ENCODE results near the gene UBE2L3. TPM values are rescaled to one million over a fixed set of nuclear protein-coding genes. Genes with fewer than 3 reads are reported as not detected.
A peak's percentile ranks its signal among the peaks of the same experiment; 100 is the strongest.

Gene UBE2L3
- total and polyA plus RNA-seq, 2 experiments from 2014 or later, result 86.3 to 136 TPM

DNA sequence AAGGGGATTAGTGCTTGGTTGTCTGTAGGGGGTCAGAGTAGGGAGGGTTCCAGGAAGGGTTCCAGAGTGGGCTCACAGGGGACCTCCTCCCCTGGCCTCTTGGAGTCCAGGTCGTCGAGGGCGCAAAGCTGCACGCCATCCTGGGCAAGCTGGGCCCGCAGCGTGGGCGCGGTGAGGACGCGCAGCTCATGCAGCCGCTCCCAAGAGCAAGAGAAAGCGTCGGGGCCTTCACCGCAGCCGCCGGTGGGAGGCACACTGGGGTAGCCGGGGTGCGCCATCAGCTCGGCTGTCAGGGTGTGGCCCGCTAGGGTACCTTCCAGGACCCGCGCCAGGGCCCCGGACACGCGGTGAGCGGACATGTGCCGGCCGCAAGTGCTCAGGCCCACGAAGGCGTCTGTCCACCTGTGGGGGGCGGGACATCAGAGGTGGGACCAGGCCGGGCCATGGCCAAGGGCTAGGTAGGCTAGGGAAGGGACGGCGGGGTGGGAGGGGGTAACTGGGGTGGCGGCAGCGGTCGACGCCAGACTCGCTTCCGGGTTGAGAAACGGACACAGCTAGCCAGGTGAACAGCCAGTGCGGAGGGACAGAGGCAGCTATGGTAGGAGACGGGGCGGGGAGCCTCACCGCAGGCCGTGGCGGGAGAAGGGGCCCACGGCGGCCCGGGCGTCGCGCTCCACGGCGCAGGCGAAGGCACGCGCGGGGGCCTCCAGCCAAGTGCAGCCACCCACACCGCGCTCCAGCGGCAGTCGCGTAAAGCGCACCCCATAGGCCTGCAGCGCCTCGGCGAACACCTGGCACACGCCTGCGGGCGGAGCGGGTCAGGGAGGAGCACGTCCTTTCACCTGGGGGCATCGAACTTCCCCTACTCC, 61.1 kb downstream of the UBE2L3 start:
- TF ChIP-seq ZNF114 (CRISPR knock-in tag; IDR thresholded peaks at IDR 0.05) (no peak), EZH2 (IDR thresholded peaks at IDR 0.05; ENCODE audit: low read depth, unreplicated experiment) (no peak)
- H3K4me3 ChIP-seq, result peak overlapping the region; percentile 98
- no peak overlapping the region for H3K27ac ChIP-seq (ENCODE audit: low read depth)
- peaks cover 8% of the 10 kb centered on the region for H3K36me3 ChIP-seq (ENCODE audit: insufficient read depth)
- H3K4me3 Mint-ChIP-seq, result peak overlapping the region; percentile 89
- ATAC-seq (peak; percentile 48), DNase-seq (ENCODE audit: low spot score) (peak; percentile 28)
- 0 out of 2 replicates have a peak overlapping the region, but pooled peaks have one; percentile 65 for H3K27ac Mint-ChIP-seq
- no peaks in the 10 kb centered on the region for H3K27me3 ChIP-seq (ENCODE audit: insufficient read depth)
- H2AFZ ChIP-seq, result no peak overlapping the region
- H3K36me3 Mint-ChIP-seq (ENCODE audit: low read depth), result peaks cover 19% of the 10 kb centered on the region
- peaks cover 11% of the 10 kb centered on the region for H3K79me2 ChIP-seq (replicated peaks; ENCODE audit: insufficient read depth)
- peaks cover 34% of the 10 kb centered on the region for H4K20me1 ChIP-seq (replicated peaks; ENCODE audit: insufficient read depth)
- peaks cover 28% of the 10 kb centered on the region for H3K27me3 Mint-ChIP-seq (ENCODE audit: insufficient read depth, low read depth, poor library complexity)
- H3K9me3 Mint-ChIP-seq, result peaks cover 10% of the 10 kb centered on the region; the same call in 2 of the 3 replicates
- H3K4me2 ChIP-seq, result peak overlapping the region; percentile 93
- H3F3A ChIP-seq (replicated peaks; ENCODE audit: low read depth), result peaks cover 13% of the 10 kb centered on the region; the same call in 1 of the 2 replicates
- H3K4me1 ChIP-seq (ENCODE audit: insufficient read depth), result peaks cover 14% of the 10 kb centered on the region; the same call in 1 of the 2 replicates
- H3K9me2 ChIP-seq (ENCODE audit: insufficient read depth), result no peaks in the 10 kb centered on the region
- H3K4me1 Mint-ChIP-seq, result peaks cover 23% of the 10 kb centered on the region

DNA sequence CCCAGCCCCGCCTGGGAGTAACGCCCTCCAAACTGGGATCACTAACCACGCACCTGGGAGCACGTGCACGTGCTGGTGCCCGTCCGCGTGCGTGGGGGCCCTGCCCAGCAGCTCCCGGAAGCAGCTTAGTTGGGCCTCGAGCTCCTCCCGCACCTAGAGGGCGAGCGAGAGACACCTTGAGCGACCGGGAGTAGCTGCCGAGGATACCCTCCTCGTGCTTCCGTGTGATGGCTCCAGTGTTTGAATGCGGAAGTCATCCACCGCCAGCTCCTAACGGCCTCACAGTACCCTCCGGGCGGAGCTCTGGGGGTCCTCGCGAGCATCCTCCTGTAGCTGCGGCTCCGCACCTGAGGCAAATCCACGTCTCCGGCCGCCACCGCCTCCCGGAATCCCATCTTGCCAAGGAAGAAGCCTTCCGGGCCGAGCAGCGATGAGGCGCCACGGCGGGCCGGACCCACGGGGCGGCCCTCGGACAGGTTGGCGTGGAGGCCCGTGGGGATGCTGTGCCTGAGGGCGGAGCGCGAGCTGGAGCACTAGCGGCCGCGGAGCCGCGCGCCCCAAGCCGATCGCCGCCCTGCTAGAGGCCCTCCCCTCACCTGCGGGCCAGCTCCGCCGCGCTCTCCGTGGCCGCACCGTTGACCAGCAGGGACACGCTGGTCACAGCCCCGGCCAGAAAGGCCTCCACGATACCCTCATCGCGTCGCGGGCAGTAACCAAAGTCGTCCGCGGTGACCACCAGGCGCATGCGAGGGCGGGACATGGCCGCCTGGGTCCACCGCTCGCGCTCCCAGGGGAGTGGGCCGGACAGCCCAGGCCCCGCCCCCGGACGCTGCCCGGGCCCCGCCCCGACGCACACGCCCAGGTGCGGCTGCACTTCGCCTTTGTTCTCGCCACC, 62.0 kb downstream of the UBE2L3 start, which contains the start of gene YDJC:
TSS of gene YDJC (minus strand) at position 768 of the 895 bp plus-strand sequence. CDS start at position 760, 8 bp downstream.
- ATAC-seq (peak; percentile 83), DNase-seq (ENCODE audit: low spot score) (peak; percentile 96)
- Mint-ChIP-seq H3K27me3 (ENCODE audit: insufficient read depth, low read depth, poor library complexity) (peaks cover 21% of the 10 kb centered on the region), H3K36me3 (ENCODE audit: low read depth) (peaks cover 19% of the 10 kb centered on the region), H3K4me3 (peak within 1 kb of the TSS; percentile 89), H3K27ac (peak within 1 kb of the TSS; percentile 89), H3K4me1 (peaks cover 17% of the 10 kb centered on the region), H3K9me3 (peaks cover 10% of the 10 kb centered on the region; the same call in 2 of the 3 replicates)
- H3K27me3 ChIP-seq (ENCODE audit: insufficient read depth), result no peaks in the 10 kb centered on the region
- no peaks in the 10 kb centered on the region for H3K9me2 ChIP-seq (ENCODE audit: insufficient read depth)
- peaks cover 31% of the 10 kb centered on the region for H4K20me1 ChIP-seq (replicated peaks; ENCODE audit: insufficient read depth)
- TF ChIP-seq STAT1 (IDR thresholded peaks at IDR 0.05; ENCODE audit: unreplicated experiment), result no peak
- no peak for TF ChIP-seq JUNB (IDR thresholded peaks at IDR 0.05; ENCODE audit: unreplicated experiment)
- TF ChIP-seq POLR2AphosphoS5 (IDR thresholded peaks at IDR 0.05; ENCODE audit: low read depth), result peak; percentile 88
- no peak for TF ChIP-seq EZH2 (IDR thresholded peaks at IDR 0.05; ENCODE audit: low read depth, unreplicated experiment)
- TF ChIP-seq, protein P1, sequence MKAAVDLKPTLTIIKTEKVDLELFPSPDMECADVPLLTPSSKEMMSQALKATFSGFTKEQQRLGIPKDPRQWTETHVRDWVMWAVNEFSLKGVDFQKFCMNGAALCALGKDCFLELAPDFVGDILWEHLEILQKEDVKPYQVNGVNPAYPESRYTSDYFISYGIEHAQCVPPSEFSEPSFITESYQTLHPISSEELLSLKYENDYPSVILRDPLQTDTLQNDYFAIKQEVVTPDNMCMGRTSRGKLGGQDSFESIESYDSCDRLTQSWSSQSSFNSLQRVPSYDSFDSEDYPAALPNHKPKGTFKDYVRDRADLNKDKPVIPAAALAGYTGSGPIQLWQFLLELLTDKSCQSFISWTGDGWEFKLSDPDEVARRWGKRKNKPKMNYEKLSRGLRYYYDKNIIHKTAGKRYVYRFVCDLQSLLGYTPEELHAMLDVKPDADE (IDR thresholded peaks at IDR 0.05), result peak; percentile 8; the same call in 1 of the 2 replicates
- peak; percentile 65 for TF ChIP-seq CREB1 (CRISPR knock-in tag; IDR thresholded peaks at IDR 0.05; ENCODE audit: low read depth)
- TF ChIP-seq, protein P2, sequence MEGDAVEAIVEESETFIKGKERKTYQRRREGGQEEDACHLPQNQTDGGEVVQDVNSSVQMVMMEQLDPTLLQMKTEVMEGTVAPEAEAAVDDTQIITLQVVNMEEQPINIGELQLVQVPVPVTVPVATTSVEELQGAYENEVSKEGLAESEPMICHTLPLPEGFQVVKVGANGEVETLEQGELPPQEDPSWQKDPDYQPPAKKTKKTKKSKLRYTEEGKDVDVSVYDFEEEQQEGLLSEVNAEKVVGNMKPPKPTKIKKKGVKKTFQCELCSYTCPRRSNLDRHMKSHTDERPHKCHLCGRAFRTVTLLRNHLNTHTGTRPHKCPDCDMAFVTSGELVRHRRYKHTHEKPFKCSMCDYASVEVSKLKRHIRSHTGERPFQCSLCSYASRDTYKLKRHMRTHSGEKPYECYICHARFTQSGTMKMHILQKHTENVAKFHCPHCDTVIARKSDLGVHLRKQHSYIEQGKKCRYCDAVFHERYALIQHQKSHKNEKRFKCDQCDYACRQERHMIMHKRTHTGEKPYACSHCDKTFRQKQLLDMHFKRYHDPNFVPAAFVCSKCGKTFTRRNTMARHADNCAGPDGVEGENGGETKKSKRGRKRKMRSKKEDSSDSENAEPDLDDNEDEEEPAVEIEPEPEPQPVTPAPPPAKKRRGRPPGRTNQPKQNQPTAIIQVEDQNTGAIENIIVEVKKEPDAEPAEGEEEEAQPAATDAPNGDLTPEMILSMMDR (conservative IDR thresholded peaks at IDR 0.05; ENCODE audit: low read depth in 2 of 2), result peak; percentile 55 to 76
- TF ChIP-seq ZNF114 (CRISPR knock-in tag; IDR thresholded peaks at IDR 0.05), result no peak
- peak within 1 kb of the TSS; percentile 98 for H3K4me3 ChIP-seq
- H3K36me3 ChIP-seq (ENCODE audit: insufficient read depth), result peaks cover 8% of the 10 kb centered on the region
- H3K79me2 ChIP-seq (replicated peaks; ENCODE audit: insufficient read depth), result peaks cover 11% of the 10 kb centered on the region
- peaks cover 9% of the 10 kb centered on the region; the same call in 1 of the 2 replicates for H3K4me1 ChIP-seq (ENCODE audit: insufficient read depth)
- no peak within 1 kb of the TSS for H3K27ac ChIP-seq (ENCODE audit: low read depth)
- peak within 1 kb of the TSS; percentile 78; the same call in 1 of the 2 replicates for H2AFZ ChIP-seq
- peaks cover 10% of the 10 kb centered on the region; the same call in 1 of the 2 replicates for H3F3A ChIP-seq (replicated peaks; ENCODE audit: low read depth)
- H3K4me2 ChIP-seq, result peak within 1 kb of the TSS; percentile 93
